NCI-H187 (cell line): ENCODE data around the gene SEMA6A.

Source experiments
- DNase-seq, 2 experiments: peaks; one replicate each; lab custom pipeline; 2025; lab: John Stamatoyannopoulos, UW

SEMA6A gene, protein sequence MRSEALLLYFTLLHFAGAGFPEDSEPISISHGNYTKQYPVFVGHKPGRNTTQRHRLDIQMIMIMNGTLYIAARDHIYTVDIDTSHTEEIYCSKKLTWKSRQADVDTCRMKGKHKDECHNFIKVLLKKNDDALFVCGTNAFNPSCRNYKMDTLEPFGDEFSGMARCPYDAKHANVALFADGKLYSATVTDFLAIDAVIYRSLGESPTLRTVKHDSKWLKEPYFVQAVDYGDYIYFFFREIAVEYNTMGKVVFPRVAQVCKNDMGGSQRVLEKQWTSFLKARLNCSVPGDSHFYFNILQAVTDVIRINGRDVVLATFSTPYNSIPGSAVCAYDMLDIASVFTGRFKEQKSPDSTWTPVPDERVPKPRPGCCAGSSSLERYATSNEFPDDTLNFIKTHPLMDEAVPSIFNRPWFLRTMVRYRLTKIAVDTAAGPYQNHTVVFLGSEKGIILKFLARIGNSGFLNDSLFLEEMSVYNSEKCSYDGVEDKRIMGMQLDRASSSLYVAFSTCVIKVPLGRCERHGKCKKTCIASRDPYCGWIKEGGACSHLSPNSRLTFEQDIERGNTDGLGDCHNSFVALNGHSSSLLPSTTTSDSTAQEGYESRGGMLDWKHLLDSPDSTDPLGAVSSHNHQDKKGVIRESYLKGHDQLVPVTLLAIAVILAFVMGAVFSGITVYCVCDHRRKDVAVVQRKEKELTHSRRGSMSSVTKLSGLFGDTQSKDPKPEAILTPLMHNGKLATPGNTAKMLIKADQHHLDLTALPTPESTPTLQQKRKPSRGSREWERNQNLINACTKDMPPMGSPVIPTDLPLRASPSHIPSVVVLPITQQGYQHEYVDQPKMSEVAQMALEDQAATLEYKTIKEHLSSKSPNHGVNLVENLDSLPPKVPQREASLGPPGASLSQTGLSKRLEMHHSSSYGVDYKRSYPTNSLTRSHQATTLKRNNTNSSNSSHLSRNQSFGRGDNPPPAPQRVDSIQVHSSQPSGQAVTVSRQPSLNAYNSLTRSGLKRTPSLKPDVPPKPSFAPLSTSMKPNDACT

DNA sequence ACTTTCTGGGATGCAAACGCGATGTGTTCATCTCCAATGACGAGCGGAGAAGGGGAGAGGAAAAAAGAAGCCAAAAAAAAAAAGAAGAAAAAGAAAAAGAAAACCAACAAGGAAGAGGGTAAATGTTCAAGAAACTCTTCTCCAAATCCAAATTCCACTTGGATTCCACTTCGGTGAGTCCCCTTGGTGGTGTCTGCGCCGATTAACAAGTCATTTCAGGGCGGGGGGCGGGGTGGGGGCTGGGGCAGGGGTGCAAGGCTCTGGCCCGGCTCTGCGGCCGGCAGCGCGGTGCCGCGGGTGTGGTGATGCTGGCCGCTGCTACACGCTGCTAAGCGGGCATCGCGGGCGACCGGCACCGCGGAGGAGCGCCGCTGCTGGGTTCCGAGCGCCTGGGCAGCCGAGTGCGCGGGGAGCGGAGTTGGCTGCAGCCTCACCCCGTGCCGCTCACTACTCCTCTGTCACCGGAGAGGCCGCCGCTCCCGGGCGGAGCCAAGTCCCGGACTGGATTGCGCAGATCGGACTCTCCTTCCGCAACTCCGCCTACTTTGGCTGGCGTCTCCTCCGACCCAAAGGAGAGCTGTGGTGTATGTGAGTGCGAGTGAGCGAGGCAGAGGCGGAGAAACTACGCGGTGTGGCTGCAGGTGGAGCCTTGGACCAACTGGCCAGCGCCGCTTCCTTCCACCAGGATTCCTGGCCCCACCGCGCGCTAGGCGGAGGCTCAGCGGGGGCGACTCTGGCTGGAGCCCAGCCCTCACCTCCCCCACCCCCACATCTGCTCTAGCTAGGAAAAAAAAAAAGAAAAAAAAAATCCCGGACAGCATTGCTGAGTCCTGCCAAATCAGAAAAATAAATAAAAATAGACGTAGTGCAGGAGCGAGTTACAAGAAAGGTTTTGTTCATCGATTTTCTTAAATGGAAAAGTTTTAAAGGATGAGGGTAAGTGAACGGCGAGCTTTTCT, at the start of gene SEMA6A:
TSS of gene SEMA6A (minus strand) at position 457 of the 959 bp plus-strand sequence. CDS start 69,879 bp downstream, outside the sequence.
- DNase-seq = peak; percentile 72 to 74

DNA sequence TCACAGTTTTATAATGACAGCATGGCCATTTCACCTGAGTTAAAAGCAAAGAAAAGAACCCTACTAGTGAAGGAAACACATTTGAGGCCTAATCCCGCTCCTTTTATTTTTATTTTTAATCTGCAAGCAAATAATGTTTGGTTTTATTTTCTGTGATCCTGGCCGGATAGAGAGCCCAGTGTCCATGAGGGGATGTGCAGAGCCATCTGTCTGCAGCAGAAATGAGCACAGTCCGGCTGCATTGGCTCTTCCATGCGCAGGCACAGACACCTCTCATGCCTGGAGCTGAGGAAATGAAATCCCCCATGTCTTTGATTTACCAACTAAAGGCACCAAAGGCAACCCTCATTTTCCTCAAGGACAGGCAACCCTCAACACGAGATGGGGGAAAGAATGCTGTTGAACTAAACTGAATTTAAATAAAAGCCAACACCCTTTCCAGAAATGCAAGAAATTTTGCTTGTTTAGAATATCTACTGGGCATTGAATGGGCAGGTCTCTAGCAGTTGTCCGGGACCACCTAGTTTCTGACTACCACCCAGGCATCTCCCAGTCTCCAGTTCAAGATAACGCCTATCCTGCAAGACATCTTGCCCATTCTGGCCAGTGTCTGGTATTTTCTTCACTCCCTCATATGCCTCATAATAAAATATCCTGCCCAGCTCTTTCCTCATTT, 47.9 kb upstream of the SEMA6A start:
- no peak for DNase-seq

DNA sequence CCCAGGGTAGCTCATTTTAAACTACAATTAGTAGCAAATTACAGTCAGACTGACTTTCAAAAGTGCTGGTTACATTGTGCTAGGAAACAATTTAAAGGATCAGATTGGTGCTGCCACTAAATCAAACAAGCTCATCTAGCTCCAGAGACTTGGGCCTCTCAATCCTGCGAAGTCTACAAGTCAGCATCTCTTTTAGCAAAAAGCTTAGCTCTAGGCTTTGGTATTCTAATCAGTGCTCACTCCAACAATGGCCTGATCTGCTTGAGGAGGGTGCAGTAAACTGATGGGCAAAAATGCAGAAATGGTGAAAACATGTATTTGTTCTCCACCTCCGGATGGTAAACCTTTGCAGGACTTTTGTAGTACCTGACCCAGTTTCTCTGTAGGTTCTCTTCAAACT, 47.0 kb upstream of the SEMA6A start:
- DNase-seq = no peak

DNA sequence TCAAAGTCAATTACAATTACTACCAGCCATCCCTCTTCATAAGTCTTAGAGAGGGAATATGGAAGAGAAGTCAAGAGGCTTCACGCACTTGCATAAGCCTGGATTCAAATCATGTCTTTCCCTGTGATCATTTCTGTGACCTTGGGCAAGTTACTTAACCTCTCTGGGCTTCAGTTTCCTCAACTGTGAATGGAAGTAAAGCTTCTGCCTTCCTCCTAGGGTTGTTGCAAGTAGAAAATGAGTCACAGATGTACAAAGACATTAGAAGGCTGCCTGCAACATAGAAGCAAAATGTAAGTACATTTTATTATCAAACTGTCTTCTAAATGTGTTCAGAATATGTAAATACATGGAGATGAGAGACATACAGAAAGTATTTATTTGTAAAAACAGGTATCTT, 42.3 kb upstream of the SEMA6A start:
- DNase-seq = no peak

DNA sequence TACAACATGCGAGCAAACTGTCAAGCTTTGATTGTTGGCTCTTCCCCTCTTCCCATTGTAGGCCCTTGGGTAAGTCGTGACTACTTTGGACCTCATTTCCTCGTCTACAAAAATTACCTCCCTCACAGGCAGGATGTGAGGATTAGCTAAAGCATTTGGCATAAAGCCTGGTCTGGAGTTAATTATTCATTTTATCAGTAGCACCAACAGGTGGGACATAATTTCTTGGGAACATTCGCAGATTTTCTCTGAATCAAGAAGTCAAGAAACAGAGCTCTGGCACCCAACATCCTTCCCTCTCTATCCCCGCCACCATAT, 39.9 kb upstream of the SEMA6A start:
- no peak for DNase-seq

DNA sequence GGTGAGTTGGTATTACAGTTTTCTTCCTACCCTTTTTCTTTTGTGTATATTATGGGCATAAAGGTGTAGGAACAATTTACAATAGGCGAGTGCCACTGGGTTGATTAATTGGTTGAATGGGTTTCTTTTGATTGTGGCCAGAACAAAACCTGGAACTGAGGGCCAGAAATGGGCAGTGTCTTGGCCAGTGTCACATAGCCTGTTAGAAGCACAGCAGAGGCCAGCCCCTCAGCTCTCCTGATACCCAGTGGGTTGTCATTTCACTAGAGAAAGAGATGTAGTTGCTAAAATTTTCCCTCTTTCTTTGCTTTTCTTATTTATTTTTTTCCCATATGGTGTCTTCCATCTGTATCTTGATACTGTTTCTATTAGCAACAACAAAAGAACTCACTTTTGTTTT, 38.8 kb upstream of the SEMA6A start:
- no peak for DNase-seq

DNA sequence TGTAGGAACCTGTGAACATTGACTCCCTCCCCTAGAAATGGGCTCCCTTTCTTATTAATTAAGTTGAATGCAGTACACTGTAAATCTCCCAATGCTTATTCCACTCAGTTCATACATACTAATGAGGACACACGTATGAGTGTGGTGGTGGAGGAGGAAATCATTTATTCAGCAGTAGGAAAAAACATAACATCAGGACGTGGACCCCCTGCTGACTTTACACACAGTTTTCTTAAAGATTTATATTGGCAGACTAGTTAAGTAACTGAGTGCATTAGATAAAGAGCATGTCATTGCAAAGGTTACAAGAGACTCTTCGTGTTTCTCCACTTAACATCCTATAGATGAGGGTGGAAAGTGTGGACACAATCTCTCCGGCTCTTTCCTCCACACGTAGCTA, 37.8 kb upstream of the SEMA6A start:
- DNase-seq = no peak

DNA sequence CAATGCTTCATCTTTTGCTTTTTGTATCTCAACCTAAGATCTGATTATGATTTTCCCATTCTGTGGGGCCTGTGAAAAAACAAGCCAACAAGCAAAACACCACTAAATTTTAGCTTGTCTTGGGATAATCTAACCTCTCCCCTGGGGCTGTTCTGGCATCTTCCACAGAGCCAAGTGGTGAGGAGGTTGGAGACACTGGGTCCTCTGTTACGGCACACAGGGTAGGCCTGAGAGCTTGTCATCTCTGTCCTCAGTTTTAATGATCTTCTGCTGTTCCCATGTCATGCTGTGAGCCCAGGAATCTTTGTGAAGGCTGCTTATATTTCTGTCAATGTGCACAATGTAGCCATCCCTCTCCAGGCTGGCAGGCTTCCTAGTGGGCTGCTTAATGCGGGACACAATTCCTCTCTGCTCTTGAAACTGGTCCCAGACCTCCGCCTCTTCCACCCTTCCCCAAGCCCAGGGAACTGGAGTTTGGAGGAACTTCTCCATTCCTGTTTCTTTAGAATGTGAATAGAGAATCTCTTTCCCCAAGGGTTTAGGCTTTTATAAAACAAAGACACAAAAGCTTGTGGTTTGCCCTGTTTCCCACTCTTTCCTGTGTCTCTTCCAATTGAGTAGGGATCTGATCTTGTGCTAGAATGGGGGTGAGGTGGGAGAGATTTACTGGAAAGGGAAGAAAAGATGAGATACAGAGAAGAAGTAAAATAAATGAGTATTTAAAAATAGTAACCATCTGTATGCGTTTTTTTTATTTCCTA, 30.9 kb upstream of the SEMA6A start:
- no peak for DNase-seq

DNA sequence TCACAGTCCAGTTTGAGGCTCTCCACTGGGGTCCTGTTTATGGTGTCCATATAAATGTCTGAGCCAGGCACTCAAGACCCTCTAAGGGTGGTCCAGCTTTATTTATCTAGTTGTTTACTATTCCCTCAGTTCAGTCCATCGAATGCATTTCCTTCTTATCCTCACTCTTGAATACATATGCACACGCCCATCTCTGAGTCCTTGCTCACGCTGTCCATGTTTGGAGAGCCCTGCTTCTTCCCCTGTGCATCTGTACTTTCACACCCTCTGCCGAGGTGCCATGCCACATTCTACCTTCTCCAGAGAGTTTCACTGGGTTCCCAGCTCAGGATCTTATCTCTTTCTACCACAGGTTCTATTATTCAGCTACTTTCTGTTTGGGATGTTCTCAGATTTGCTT, 30.2 kb upstream of the SEMA6A start:
- DNase-seq = no peak

DNA sequence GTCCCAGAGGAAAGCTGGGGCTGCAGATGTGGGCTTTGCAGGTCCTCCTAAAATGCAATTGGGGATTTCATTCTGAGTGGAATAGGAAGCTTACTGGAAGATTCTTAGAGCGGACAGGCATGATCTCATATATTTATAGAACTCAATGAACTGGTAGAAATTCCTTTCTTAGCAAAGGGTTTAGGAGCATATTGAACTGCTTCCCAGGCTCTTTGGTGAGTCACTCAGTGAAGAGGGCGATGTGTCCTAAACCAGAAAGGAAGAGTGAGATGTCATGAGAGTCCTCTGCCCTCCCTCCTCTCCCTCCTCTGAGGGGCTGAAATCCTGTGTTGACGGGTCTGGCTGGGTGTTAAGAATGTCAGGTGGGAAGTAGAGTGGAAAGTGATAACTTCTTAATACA, 26.3 kb upstream of the SEMA6A start:
- DNase-seq = no peak

DNA sequence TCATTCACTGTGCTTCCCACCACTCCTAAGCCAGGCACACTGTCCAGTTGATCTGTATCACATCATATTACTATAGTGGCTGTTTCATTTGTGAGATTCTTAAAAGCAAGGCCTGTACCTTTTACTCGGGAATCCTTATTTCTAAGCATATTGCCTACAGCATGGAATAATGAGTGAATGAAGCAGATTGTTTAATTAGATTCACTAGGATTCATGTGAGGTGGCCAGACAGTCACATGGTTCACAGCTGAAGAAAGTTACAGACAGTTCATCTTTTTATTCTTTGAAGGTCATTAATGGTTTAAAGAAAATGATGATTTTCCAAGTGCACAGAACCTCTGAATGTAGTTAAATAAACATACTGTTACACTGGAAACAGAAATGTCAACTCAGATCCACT, 24.3 kb upstream of the SEMA6A start:
- no peak for DNase-seq

DNA sequence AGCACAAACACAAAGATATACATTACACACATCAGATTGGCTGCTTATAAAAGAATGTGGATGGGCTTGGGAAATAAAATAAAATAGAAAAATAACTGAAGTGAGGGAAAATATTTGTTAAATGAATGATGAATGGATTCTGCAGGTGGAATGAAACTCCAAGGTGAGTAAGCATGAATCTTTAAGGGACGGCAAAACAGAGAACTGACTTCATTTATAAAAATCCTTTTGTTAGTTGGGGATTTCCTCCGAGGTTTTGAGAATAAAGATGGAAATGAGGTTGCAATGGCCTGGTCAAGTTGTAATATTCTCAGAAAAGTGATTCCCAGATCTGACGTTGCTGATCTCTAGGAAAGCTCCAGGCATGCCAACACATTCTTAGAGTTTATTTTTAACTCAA, 20.9 kb upstream of the SEMA6A start:
- no peak for DNase-seq

DNA sequence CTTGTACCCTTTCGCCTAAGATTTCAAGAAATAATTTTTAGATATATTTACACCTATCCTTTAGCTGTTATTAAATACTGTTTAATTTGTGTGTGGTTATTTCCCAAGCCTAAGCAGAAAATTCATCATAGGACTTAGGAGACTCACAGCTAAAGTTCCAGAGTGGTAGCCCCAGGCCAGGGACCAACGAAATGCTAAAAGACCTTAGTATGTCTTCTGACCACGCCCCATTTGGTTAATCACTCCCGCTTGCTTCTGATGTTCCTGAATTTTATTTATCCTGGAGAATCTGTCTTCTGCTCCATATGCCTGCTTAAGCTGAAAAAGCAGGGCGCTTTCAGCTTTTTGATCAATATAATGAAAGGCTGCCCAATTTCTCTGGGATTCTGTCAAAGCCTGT, 18.7 kb upstream of the SEMA6A start:
- DNase-seq = no peak

DNA sequence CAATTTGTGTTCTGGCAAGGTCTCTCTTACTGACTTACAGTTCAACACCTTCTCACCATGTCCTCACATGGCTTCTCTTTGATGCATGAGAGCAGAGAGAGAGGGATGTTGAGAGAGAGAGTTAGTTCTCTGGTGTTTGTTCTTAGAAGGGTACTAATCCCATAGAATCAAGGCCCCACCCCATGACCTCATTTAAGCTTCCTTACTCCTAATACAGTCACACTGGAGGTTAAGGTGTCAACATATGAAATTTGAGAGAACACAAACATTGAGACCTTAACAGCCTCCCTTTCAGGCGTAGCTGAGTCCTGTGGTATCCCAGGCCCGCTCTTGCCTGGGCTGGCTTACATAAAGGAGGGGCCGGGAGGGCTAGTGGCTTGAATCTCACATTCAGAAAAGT, 10.6 kb upstream of the SEMA6A start:
- no peak for DNase-seq

DNA sequence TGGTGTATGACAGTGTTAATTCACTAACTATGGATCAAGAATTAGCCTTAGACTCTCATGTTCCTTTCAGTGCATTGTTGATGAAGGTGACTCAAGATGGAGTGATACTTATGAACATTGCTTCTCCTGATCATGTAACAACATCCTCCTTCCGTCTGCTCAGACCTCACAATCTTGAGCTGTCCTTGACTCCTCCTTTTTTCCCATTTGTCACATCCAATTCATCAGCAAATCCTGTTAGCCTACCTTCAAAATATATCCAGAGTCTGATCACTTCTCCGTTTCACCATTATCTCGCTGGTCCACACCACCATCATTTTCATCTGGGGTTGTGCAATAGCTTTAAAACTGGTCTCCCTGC, 9.2 kb upstream of the SEMA6A start:
- DNase-seq = no peak

DNA sequence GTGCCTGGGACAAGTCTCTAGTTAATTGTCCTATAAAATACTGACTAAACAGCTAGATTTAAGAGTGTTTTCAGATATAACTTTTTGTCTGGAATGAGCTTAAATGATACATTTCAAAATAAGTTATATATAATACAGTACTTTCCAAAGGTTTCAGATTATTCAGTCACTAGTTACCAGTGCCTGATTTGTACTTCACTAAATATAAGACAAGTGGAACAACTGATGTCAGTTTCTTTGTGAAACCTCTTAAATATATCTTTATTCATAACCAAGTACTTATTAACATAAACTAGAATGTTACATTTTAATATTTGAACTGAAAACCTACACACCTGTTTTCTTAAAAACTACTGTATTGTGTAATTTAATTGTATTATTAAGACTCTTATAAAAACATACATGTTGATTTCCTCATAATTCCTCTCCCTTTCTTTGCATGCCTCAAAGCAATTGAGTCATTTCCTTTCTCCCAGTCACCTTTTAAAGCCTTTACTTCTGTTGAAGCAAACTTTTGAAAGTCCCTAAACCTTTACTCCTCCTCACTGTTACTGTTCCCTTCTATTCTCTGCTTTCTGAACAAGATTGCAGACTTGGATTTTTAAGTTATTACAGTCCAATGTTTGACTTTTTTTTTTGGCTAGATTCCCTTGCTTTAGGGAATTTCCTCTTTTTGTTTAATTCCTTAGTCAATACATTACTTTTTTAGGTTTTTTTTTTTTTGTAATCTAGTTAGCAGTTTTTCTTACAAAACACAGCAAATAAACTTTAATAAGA, 8.7 kb upstream of the SEMA6A start:
- no peak for DNase-seq

DNA sequence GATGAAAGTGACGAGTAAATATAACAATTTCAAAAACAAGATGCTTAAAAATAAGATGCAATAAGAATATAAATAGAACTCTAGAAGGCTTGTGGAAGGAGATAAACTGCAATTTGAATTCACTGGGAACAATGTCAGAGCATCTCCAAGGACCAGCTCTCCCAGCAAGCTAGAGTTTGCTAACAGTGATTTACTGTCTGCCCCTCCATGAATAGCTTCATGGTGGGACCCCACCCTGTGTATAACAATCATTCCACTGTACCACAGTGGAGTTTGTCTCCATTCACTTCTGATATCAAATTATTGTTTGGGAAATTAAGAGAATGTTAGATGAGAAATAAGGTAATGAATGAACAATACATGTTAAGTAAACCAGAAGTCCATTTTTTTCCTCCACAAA, 7.3 kb upstream of the SEMA6A start:
- DNase-seq = no peak

DNA sequence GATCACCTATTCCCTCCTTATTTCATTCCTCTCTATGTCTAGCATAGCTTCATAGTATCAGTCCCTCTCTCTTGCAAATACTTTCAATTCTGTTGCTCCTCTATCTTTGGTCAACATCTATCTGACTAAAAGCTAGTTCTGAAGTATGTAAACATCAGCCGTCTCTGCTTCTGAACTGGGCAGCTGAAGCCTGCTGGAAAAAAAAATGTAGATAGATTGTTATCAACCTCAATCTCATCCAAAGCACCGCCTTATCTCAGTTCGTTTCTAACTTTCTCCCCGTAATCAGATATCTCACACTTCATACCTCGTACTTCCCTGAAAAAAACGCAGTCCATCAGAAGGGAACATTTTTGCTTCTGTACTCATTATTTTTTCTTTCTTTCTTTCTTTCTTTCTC, 4.5 kb upstream of the SEMA6A start:
- no peak for DNase-seq

DNA sequence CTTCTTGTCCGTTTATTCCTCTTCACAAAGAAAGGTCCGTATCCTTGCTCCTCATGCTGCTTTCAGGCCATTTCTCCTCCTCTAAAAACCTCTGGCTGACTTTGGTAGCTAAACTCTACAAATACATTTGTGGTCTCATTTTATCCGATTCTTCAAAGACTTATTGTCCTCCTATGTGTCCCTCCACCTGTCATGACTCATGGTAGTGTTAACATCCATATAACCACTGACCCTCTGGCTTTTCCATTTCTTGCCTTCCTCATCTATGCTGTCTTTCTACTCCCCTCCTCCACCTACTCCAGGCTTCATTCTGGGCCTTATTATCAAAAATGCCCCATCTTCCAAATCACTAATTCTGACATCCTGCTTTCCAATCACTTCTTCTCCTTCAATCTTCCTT, 4.1 kb upstream of the SEMA6A start:
- no peak for DNase-seq
